ENCODE results near the gene ANKRD39.
A peak's percentile ranks its signal among the peaks of the same experiment; 100 is the strongest.

The ANKRD39 gene

DNA sequence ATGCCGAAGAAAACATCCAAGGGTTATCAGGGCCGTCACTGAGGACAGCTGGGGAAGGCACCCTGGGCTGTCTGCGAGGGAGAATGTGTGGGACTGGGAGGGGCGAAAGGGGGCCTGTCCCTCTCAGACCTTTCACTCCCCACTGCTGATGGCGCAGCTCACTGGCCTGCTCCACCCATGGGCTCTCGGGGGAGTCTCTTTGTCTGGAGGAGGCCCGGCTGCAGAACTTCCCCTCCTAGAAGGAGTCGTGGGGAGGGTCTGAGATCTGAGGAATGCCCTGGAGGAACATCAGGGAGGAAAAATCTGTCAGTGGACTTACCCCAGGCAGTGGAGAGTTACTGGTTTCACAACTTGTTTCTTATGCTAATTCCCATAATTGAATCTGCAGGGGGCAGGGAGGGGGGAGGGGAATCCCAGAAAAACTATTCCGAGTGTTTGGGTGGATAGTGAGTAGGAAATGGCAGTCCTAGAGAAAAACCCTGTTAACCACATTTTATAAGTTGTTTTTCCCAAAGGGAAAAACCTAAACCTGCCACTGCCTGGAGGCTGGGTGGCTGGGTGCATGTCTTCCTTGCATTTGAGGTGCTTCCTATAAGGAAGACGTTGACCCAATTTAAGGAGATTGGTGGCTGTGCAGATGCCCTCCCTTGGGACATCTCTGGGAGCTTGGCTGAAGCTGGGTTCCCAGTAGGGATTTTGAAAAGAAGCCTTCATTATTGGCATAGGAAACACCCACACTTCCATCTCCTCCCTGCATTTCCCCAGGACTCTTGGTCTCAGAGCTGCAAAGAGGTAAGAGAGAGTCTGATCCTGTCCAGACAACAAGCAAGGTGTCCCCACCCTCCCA is 23.8 kb upstream of the ANKRD39 start:
- DNase-seq (ENCODE audit: insufficient read length, low spot score) (no peak), FAIRE-seq (no peak)
- no peak for TF ChIP-seq POLR2A (IDR thresholded peaks at IDR 0.05; ENCODE audit: low read depth, low read length)

DNA sequence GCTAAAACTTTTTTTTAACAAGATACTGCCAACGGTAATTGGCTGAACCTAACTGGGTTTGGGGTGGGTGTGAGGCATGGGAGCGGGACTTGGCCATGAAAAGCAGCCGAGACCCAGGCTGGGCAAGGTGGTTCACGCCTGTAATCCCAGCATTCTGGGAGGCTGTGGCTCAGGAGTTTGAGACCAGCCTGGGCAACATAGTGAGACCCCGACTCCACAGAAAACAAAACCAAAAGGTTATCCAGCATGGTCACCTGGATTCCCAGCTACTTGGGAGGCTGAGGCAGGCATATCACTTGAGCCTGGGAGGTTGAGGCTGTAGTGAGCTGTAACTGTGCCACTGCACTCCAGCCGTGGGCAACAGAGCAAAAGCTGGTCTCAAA is 23.1 kb upstream of the ANKRD39 start:
- TF ChIP-seq POLR2A (IDR thresholded peaks at IDR 0.05; ENCODE audit: low read depth, low read length), result no peak
- no peak for FAIRE-seq
- DNase-seq (ENCODE audit: insufficient read length, low spot score), result no peak

- no peak for FAIRE-seq
- no peak for TF ChIP-seq POLR2A (IDR thresholded peaks at IDR 0.05; ENCODE audit: low read depth, low read length)
- no peak for DNase-seq (ENCODE audit: insufficient read length, low spot score)
Observed at GRCh38 chr2:96879545-96880040, 21.8 kb upstream of the ANKRD39 start.

GRCh38 chr2:96878796-96879544 is 21.2 kb upstream of the ANKRD39 start:
- no peak for FAIRE-seq

DNA sequence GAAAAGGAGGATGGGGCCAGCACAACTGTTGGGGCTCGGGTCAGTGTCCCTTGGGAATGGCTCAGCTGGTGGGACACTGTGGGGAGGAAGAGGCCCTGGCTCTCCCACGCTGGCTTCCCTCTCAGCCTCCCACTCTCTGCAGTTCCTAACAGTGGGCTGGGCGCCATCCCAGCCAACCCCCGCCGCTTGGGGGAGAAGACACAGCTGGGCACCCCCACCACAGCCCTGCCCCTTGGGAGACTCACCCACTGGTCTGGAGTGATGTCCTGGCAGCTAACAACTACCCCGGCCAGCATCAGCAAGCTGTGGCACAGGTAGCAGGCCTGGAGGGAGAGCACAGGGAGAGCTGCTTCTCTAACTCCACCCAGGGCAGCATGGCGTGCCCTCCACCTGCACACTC is 20.4 kb upstream of the ANKRD39 start:
- no peak for TF ChIP-seq POLR2A (IDR thresholded peaks at IDR 0.05; ENCODE audit: low read depth, low read length)
- DNase-seq (ENCODE audit: insufficient read length, low spot score) (no peak), FAIRE-seq (no peak)

More at GRCh38 chr2:96878796-96879544, 21.2 kb upstream of the ANKRD39 start:
- no peak for TF ChIP-seq POLR2A (IDR thresholded peaks at IDR 0.05; ENCODE audit: low read depth, low read length)
- no peak for DNase-seq (ENCODE audit: insufficient read length, low spot score)

DNA sequence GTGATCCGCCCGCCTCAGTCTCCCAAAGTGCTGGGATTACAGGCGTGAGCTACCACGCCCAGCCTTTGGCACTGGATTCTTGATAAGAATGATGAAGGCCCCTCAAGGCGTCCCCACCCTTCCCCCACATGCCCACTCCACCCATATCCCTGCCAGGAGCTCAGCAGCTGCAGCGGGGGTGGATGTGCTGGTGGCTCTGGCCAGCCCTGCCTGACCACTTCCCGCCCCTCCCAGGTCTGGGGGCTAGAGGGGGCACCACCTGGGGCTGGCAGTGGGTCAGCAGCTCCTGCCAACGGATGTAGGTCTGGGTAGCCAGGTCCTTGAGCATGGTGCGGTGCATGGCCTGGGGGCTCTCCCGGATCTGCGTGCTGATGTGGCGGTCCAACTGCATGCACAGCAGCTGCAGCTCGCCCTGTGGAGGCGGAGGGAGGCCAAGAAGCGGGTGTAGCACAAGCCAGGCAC is 19.8 kb upstream of the ANKRD39 start:
- DNase-seq (ENCODE audit: insufficient read length, low spot score) (no peak), FAIRE-seq (no peak)
- no peak for TF ChIP-seq POLR2A (IDR thresholded peaks at IDR 0.05; ENCODE audit: low read depth, low read length)

GRCh38 chr2:96877042-96877451 is 19.2 kb upstream of the ANKRD39 start:
- TF ChIP-seq POLR2A (IDR thresholded peaks at IDR 0.05; ENCODE audit: low read depth, low read length), result no peak
- no peak for DNase-seq (ENCODE audit: insufficient read length, low spot score)
- FAIRE-seq, result no peak

DNA sequence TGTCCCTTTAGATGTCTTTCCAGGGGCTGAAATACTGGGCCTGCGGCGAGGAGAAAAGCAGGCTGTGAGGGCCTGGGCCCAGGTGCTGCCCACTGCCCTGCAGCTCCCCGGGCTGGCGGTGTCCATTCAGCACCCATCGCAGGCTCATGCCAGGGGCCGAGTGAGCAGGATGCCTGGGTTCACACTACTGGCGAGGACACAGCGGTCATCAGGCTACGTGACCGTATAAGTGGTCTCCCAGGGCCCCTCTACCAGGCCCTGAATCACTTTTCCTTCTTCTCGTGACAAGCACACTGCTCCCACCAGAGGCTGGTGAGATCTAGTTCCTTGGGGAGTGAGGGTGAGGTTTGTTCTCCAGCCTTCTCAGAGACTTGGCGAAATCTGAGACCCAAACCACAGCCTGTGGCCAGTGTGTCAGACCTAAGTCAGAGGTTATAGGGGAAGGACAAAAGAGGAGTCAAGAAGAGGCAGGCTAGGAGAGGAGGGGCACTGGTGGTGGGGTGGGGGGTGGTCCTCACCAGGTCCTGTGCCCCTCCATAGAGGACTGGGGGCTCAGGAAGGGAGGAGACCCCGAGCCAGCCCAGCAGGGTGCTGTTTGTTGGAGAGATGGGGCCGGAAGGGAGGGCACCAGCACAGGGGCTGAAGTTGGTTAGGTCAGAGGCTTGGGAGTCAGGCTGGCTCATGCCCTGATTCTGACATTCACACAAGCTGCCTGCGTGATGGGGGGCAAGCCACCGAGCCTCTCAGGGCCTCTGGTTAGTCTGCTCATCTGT is 18.6 kb upstream of the ANKRD39 start:
- DNase-seq (ENCODE audit: insufficient read length, low spot score), result peak; percentile 86

DNA sequence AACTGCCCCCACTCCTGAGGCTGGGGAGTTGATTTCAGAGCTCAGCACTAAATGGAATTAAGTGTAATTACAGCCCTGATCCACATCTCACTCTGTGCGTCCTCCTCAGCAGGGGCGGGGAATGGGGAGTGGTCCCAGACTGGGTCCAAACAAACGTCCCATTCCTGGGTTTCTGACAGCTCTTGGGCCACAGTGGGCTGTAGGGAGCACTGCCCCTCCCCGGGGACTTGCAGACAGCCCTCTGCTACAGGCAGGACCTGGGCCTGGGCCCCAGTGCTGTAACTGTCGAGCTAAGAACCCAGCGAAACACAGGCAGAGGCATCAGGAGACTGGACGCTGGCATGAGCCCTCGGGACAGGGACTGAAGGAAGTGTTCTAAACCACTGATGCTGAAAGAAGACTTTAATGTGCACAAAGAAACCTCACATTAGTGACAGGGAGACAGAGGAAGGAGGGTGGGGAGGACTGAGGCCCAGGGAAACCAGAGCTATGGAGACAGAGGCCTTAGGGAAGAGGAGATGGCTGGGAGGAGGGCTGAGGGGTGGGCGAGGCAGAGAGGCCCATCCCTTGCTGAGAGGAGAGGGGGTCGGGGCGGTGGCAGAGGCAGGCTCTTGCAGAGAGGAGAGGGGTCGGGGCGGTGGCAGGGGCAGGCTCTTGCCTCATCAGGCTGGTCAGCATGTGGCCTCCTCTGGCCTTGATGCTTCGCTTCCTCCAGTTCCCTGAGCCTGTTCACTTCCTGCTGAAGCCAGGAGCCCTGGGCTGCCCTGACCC is 17.9 kb upstream of the ANKRD39 start:
- no peak for DNase-seq (ENCODE audit: insufficient read length, low spot score)
- FAIRE-seq, result no peak

More for the DNA sequence above, 18.6 kb upstream of the ANKRD39 start:
- peak; percentile 23 for FAIRE-seq
- TF ChIP-seq POLR2A (IDR thresholded peaks at IDR 0.05; ENCODE audit: low read depth, low read length), result no peak

DNA sequence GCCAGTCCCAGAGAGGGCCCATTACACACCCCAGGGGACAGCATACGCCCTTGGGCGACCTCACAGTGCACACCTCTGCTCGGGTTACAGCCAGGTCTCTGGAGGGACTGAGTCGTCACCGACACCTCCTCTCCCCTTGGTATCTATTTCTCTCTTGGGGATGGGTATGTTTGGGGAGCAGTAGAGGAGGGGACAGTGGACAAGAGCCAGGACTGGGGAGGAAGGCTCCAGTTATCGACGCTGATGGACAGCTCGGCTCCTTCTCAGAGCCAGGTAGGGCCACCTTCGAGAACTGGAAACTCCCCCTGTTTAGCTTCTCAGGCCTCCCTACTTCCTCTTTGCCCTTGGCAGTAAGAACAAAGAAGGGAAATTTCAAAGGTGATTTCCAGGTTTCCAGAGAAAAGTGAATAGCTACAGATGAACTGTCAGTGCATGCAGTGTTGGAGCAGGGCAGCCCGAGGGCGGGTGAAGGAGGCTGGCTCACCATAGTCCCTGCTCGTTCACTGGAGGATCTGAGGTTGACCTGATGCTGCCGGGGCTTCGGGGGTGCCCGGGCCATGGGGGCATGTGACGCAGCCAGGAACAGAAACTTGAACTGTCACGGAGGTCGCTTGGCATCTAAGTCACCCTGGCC is 16.5 kb upstream of the ANKRD39 start:
- TF ChIP-seq POLR2A (IDR thresholded peaks at IDR 0.05; ENCODE audit: low read depth, low read length), result no peak
- FAIRE-seq (no peak), DNase-seq (ENCODE audit: insufficient read length, low spot score) (no peak)

More for the DNA sequence above, 17.9 kb upstream of the ANKRD39 start:
- TF ChIP-seq POLR2A (IDR thresholded peaks at IDR 0.05; ENCODE audit: low read depth, low read length), result no peak

DNA sequence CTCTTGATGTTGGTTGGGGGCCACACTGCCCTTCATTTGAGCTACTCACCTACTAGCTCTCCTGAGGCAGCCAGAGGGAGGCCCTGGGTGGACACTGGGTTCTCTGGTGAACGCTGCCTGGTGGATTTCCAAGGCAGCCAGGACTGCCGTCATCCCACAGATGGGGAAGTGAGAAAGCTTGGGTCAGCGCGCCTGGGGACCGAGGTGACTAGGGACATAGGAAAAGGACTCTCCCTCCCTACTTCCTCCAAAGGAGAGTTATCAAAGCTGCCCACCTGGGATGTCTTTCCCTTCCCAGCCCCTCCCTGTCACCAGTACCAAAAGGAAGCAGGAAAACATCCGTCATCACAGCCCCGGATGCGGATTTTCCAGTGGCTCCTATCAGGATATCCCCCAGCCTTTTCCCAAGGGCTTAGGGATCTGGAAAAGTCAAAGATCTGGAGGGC is 15.9 kb upstream of the ANKRD39 start:
- DNase-seq (ENCODE audit: insufficient read length, low spot score) (no peak), FAIRE-seq (no peak)
- no peak for TF ChIP-seq POLR2A (IDR thresholded peaks at IDR 0.05; ENCODE audit: low read depth, low read length)

DNA sequence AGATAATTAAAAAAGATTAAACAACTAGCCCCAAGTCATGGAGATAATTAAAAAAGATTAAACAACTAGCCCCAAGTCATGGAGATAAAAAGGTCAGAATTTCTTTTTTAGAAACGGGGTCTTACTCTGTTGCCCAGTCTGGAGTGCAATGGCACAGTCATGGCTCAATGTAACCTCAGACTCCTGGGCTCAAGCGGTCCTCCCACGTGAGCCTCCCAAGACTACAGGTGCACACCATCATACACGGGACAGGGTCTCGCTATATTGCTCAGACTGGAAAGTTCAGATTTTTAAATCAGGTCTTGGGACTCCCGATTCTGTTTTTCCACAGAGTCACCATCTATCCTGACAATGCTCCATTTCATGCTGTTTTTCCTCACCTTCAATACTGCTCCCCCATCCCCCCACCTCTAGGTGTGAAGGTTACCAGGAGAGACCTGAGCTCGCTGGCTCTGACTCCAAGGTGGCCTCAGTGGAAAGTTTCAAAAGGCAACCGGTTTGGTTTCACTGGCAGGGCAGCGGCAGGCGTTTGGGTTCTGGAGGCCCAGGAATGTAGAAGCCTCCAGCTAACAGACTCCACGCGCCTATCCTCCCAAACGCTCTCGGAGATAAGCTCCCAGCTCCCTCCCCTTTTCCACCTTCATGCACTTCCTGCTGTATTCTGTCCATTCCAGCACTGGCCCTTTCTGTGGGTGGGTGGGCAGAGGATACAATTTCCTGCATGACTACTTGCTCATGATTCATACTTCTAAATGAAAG is 15.0 kb upstream of the ANKRD39 start:
- TF ChIP-seq POLR2A (IDR thresholded peaks at IDR 0.05; ENCODE audit: low read depth, low read length), result no peak
- no peak for FAIRE-seq
- no peak for DNase-seq (ENCODE audit: insufficient read length, low spot score)

Measured in H54 (cell line).